ENCODE measurements around the gene WFIKKN1.

DNA sequence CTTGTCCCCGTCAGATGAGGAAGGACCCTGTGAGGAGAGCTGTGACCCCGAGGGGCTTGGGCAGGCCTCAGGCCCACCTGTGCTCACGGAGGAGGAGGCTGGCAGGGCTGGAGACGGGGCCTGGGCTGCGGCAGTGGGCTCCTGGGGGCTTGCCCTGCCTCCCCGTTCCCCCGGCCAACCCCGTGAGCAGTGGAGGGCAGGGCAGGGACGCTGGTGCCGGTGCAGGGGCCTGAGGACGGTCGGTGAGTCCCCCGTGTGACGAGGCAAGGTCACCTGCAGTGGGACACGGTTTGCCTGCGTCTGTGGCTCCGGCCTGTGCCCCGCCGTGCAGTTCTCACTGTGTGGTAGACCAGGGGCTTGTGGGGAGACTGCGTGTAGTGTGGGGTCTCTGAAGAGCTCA is 28.8 kb downstream of the WFIKKN1 start:
- TF ChIP-seq, protein P1, sequence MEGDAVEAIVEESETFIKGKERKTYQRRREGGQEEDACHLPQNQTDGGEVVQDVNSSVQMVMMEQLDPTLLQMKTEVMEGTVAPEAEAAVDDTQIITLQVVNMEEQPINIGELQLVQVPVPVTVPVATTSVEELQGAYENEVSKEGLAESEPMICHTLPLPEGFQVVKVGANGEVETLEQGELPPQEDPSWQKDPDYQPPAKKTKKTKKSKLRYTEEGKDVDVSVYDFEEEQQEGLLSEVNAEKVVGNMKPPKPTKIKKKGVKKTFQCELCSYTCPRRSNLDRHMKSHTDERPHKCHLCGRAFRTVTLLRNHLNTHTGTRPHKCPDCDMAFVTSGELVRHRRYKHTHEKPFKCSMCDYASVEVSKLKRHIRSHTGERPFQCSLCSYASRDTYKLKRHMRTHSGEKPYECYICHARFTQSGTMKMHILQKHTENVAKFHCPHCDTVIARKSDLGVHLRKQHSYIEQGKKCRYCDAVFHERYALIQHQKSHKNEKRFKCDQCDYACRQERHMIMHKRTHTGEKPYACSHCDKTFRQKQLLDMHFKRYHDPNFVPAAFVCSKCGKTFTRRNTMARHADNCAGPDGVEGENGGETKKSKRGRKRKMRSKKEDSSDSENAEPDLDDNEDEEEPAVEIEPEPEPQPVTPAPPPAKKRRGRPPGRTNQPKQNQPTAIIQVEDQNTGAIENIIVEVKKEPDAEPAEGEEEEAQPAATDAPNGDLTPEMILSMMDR (IDR thresholded peaks at IDR 0.05 in 8 of 11, conservative IDR thresholded peaks at IDR 0.05 in 3 of 11): no peak
- TF ChIP-seq POLR2A (IDR thresholded peaks at IDR 0.05) (no peak), POLR2AphosphoS5 (IDR thresholded peaks at IDR 0.05) (no peak)

Data from spleen (tissue), 7 donors.